Suprapubic skin (tissue), 4 donors: Measurements from ENCODE around the gene BUD13. TPM values are rescaled to one million over a fixed set of nuclear protein-coding genes. Genes with fewer than 3 reads are reported as not detected.

Source experiments
- DNase-seq, 2 donors: peaks; one replicate each; pipeline ENCODE4 v3.0.0-alpha.2; 2019; ENCODE audit warnings: low spot score in 2 of 2
- H3K27ac ChIP-seq: fragments of 200-600 bp; sonication (generic); one replicate; pipeline ENCODE4 v1.5.1; 2019
- H3K27me3 ChIP-seq: fragments of 200-600 bp; sonication (generic); one replicate; pipeline ENCODE4 v1.5.1; 2019
- H3K36me3 ChIP-seq: fragments of 200-600 bp; sonication (generic); one replicate; pipeline ENCODE4 v1.5.1; 2019
- H3K4me1 ChIP-seq: fragments of 200-600 bp; sonication (generic); one replicate; pipeline ENCODE4 v1.5.1; 2019
- H3K4me3 ChIP-seq: fragments of 200-600 bp; sonication (generic); one replicate; pipeline ENCODE4 v1.5.1; 2019; ENCODE audit warnings: mild to moderate bottlenecking
- H3K9me3 ChIP-seq: fragments of 200-600 bp; sonication (generic); one replicate; pipeline ENCODE4 v1.5.1; 2019
- CTCF ChIP-seq, 2 donors: fragments of 200-600 bp in 1 of 2; fragments of 450-650 bp in 1 of 2; sonication (generic) in 1 of 2; IDR thresholded peaks; one replicate each; pipeline ENCODE4 v1.5.1; 2016 to 2019; ENCODE audit warnings: antibody characterized with exemption in 2 of 2, mild to moderate bottlenecking in 1 of 2, moderate library complexity in 1 of 2
- EP300 ChIP-seq: sonication (generic); formaldehyde crosslinking; IDR thresholded peaks from one replicate; pipeline ENCODE4 v1.6.1; 2017; ENCODE audit warnings: antibody characterized with exemption
- POLR2A ChIP-seq, 2 donors: fragments of 450-650 bp; IDR thresholded peaks; one replicate each; pipeline ENCODE4 v1.6.1; 2017; ENCODE audit warnings: antibody characterized with exemption in 2 of 2, mild to moderate bottlenecking in 2 of 2, moderate library complexity in 2 of 2
- POLR2AphosphoS5 ChIP-seq, 3 donors: sonication (generic); formaldehyde crosslinking; IDR thresholded peaks; one replicate each; pipeline ENCODE4 v1.6.1; 2017; ENCODE audit warnings: antibody characterized with exemption in 3 of 3
- WGBS: methylation state at CpG from one replicate; pipeline ENCODE4 v1.1.5; 2018; 5-methylcytosine and 5-hydroxymethylcytosine counted together
- total RNA-seq, 4 donors: library from RNA; depleted of rRNA; stranded (reverse); fragments of >200 nt; gene quantifications; one replicate each; pipeline ENCODE4 v1.1.0, GENCODE V29; 2016

BUD13 gene
- total RNA-seq, 4 donors from 2014 or later: 11.5 to 19.4 (median 14.3) TPM

GRCh38 chr11:116798368-116798767 is 25.6 kb upstream of the BUD13 start:
- no peak for DNase-seq
- 79% methylated on average over 5 of the region's 5 CpGs for WGBS
- no peak for TF ChIP-seq CTCF (IDR thresholded peaks at IDR 0.05)
- no peak for TF ChIP-seq POLR2A (IDR thresholded peaks at IDR 0.05)
- TF ChIP-seq POLR2AphosphoS5 (IDR thresholded peaks at IDR 0.05): no peak
- TF ChIP-seq EP300: no peak
- Histone ChIP-seq H3K4me3 (no peak overlapping the region), H3K4me1 (no peaks in the 10 kb centered on the region), H3K27ac (no peak overlapping the region), H3K36me3 (no peaks in the 10 kb centered on the region), H3K27me3 (no peaks in the 10 kb centered on the region), H3K9me3 (no peaks in the 10 kb centered on the region)

- no peaks in the 10 kb centered on the region for H3K9me3 ChIP-seq
- no peaks in the 10 kb centered on the region for H3K27me3 ChIP-seq
- no peaks in the 10 kb centered on the region for H3K36me3 ChIP-seq
- H3K4me1 ChIP-seq: no peaks in the 10 kb centered on the region
- WGBS: 85% methylated on average over 5 of the region's 5 CpGs
- no peak overlapping the region for H3K27ac ChIP-seq
- no peak overlapping the region for H3K4me3 ChIP-seq
- TF ChIP-seq POLR2A (IDR thresholded peaks at IDR 0.05) (no peak), EP300 (no peak), POLR2AphosphoS5 (IDR thresholded peaks at IDR 0.05) (no peak), CTCF (IDR thresholded peaks at IDR 0.05) (no peak)
- no peak for DNase-seq
These were observed 25.0 kb upstream of the BUD13 start for GRCh38 chr11:116797816-116798215.

GRCh38 chr11:116796548-116796947 is 23.8 kb upstream of the BUD13 start:
- H3K36me3 ChIP-seq: no peaks in the 10 kb centered on the region
- no peaks in the 10 kb centered on the region for H3K27me3 ChIP-seq
- TF ChIP-seq CTCF (IDR thresholded peaks at IDR 0.05): no peak
- no peak for TF ChIP-seq POLR2AphosphoS5 (IDR thresholded peaks at IDR 0.05)
- no peak for TF ChIP-seq EP300
- TF ChIP-seq POLR2A (IDR thresholded peaks at IDR 0.05): no peak
- 96% methylated on average over 1 of the region's 1 CpG for WGBS
- H3K9me3 ChIP-seq: no peaks in the 10 kb centered on the region
- DNase-seq: no peak
- H3K27ac ChIP-seq: no peak overlapping the region
- no peak overlapping the region for H3K4me3 ChIP-seq
- peaks cover under 1% of the 10 kb centered on the region for H3K4me1 ChIP-seq

GRCh38 chr11:116794851-116795250 is 22.1 kb upstream of the BUD13 start:
- peaks cover 2% of the 10 kb centered on the region for H3K27me3 ChIP-seq
- H3K27ac ChIP-seq: no peak overlapping the region
- H3K4me1 ChIP-seq: peaks cover 7% of the 10 kb centered on the region
- no peaks in the 10 kb centered on the region for H3K9me3 ChIP-seq
- TF ChIP-seq CTCF (IDR thresholded peaks at IDR 0.05) (no peak), EP300 (no peak), POLR2AphosphoS5 (IDR thresholded peaks at IDR 0.05) (no peak), POLR2A (IDR thresholded peaks at IDR 0.05) (no peak)
- DNase-seq: no peak
- H3K36me3 ChIP-seq: no peaks in the 10 kb centered on the region
- no peak overlapping the region for H3K4me3 ChIP-seq
- 89% methylated on average over 2 of the region's 2 CpGs for WGBS

DNA sequence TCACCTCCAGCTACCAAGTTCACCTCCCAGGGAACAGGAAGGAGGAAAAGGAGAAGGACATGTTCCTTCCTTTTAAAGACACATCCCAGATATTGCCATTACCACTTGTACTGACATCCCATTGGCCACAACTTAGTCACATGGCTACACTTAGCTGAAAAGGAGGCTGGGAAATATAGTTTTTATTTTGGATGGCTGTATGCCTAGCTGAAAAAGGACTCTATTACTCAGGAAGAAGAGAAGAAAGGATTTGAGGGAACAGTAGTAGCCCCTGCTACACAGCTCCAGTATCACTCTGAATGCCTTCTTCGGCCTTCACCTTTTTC is 20.9 kb upstream of the BUD13 start:
- H3K27ac ChIP-seq: no peak overlapping the region
- H3K27me3 ChIP-seq: peaks cover 2% of the 10 kb centered on the region
- no peaks in the 10 kb centered on the region for H3K9me3 ChIP-seq
- no peak for TF ChIP-seq EP300
- TF ChIP-seq POLR2A (IDR thresholded peaks at IDR 0.05): no peak
- no peak for TF ChIP-seq CTCF (IDR thresholded peaks at IDR 0.05)
- TF ChIP-seq POLR2AphosphoS5 (IDR thresholded peaks at IDR 0.05): no peak
- no peaks in the 10 kb centered on the region for H3K36me3 ChIP-seq
- H3K4me1 ChIP-seq: peaks cover 7% of the 10 kb centered on the region
- H3K4me3 ChIP-seq: no peak overlapping the region
- no peak for DNase-seq
- WGBS: 95% methylated on average over 1 of the region's 1 CpG
